Right ventricle myocardium inferior (tissue), 1 donor: ENCODE measurements around the gene SLC7A6. TPM values are rescaled to one million over a fixed set of nuclear protein-coding genes. Genes with fewer than 3 reads are reported as not detected.

Source experiments
- ATAC-seq: fragments of 200-7000 bp; cut with Tn5 transposase; one replicate; pipeline ENCODE4 v1.9.1; 2020; ENCODE audit warnings: mild to moderate bottlenecking, moderate library complexity
- DNase-seq: peaks from one replicate; pipeline ENCODE4 v3.0.0; 2021; ENCODE audit errors: missing footprints
- intact Hi-C: fragments of 100-400 bp; cut with DNase I; formaldehyde crosslinking; loops from one replicate; pipeline ENCODE4 v1.11.0; 2022
- total RNA-seq: library from RNA; stranded (reverse); fragmentation: NEBNext Ultra II Directional; extraction: Animal tissue kit (Norgen Biotek cat#: 25700); gene quantifications from one replicate; pipeline ENCODE4 v1.2.1, GENCODE V29; 2021
- donor health status: DM: no; HTN: yes; CAD: no; lungs with severe emphysema.

The SLC7A6 gene
- total RNA-seq, 1 donor from 2014 or later: 33.7 TPM

DNA sequence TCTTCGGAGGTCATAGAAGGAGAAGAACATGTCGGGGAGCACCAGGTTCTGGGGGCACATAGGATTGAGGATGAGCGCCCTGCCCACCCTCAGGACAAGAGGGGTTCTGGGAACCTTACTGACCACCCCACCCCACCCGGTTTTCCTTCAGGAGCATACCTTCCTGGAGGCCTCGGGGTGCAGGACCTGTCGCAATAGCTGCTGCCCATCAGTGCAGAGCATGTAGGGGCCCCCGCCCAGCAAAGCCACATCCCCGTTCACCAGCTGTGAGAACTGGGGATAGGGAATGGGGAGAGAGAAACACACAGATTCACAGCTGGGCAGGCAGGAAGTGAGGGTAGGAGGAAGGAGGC is 30.5 kb upstream of the SLC7A6 start:
- intact Hi-C loops: no loop called here
- DNase-seq (no peak), ATAC-seq (no peak)

DNA sequence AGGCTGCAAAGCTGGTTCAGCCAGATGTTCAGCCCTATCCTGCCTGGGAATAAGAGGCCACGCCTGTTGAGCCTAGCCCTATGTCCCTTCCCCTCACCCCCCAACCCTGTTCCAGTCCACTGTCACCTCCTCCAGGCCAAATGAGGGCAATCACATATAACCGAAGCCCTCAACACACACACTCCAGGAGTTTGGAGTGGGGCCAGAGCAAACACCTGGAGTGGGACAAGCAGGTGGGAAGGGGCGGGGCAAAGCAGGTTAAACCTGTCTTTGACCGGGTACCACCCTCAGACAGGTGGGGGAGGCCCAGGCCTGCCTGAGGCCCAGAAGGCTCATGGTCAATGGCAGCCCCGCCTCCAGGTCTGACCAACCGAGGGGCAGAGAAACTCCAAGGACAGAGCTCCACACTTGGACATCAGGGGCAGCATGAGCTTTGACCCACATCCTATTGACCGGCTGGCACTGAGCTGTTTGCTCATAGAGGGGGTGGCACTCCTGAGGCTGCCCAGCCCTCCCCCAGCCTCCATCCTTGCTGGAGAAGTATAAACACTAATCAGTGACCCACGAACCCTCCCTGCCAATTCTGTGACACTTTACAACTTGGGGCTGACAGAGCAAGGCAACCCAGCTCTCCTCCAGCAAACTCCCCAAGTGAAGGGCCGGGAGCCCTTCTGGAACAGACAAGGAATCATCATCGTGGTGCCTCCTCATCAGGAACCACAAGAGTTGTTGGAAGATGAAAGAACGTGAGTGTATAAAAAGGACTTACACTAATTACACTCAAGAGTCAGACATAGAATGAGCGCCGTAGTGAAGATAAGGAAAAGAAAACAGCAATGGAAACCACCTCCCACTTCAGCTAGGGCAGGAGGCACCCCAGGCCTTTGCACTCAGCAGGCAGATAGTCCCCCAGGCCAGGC is 29.9 kb upstream of the SLC7A6 start:
- DNase-seq (no peak), ATAC-seq (no peak)
- intact Hi-C loops: no loop called here

DNA sequence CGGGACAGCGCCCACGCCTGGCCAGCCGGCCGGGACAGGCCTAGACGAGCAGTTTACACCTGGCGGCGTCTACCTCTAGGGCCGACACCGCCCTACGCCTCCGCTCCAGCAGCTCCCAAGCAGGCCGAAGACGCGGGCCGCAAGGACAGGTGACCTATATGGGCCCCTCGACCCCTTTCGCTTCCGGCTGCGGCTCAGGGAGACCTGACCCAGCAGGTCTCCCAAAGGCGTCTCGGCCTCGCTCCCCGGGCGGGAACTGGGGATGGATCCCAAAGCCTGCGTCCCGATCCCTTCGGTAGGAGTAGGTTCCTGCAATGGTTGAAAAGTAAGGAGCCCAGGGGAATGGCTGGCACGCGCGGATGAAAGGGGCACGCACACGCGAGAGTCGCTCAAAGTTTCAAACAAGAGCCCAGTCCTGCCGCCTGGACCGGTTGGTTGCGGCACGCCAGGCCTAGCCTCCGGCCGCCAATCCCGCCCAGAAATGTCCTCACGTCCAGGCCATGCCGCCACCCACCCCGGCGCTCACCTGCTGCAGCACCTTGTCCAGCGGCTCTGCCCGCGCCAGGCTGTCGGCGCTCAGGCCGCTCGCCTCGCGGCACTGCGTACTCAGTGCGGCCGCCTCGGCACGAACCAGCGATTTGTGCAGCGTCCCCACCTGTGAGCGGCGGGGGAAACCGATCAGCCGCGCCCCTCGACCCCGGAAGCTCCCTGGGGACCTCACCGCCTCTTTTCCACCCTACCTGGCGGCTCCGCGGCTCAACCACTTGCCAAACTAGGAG is 29.0 kb upstream of the SLC7A6 start:
- ATAC-seq (no peak), DNase-seq (peak; percentile 66)
- intact Hi-C loops: no loop called here

DNA sequence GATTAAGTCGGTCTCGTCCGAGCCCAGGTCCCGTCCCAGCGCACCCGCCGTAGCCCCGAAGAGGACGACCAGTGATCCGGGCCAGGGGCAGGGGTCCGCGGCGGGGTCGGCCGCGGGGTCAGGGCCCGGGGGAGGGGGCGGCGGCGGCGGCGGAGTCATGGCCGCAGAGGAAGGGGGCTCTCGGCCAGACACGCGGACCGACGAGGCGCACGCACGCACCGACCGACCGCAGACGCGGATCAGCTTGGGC is 28.5 kb upstream of the SLC7A6 start, which contains the start of gene ESRP2:
Gene ESRP2, minus strand, starts transcription at position 241 of the 250 bp plus-strand sequence. Its CDS starts 82 bp downstream, at position 159.
- intact Hi-C loops: no loop called here
- DNase-seq (no peak), ATAC-seq (no peak)

DNA sequence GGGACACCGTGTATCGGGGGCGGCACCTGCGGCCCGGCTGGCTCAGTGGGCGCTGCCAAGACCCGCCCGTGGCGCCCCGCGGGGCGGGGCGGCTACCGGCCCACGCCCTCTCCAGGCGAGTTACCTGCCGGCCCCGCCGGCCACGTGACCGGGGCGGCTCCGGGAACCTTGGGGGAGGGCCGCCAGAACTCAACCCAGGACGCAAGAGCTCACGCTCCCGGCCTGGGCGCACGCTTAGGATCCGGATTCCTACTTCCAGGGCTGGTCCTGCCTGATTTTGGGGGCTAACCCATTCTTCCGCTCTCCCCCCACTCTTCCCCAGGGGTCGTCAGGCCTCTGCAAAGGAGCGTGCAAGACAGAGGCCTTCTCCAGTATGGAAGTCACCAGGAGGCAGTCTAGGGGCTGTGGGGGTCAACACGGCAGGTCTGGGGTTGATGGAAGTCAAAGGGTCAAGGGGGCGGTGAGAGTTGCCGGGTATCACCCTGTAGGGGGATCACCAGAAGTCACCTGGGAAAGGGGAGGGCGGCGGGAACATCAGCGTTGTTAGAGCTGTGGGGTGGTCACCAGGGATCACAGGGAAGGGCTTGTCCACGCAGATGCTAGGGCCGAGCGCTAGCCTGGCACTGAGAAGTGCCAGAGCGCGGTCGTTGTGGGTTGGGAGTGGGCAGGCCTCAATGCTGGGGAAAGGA is 28.0 kb upstream of the SLC7A6 start:
- no peak for DNase-seq
- no peak for ATAC-seq
- intact Hi-C loops: no loop called here

DNA sequence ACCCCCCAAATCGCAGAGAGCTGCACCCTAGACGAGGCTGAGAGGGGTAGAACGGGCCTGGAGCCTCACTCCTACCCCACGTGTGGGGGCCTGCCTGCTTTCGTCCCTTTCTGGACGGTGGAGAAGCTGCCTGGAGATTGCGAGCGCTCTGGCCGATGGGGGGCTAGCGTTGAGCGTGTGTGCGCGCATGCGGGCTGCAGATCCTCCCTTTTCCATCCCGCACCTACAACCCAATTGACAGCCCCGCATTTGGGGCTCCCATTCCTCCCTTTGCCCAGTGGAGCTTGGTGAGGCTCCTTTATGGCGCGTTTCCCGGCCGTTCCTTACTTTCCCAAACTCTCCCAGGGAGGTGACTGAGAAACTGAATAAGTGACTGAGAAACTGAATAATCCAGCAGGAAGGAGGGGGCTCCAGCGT is 27.5 kb upstream of the SLC7A6 start:
- DNase-seq (no peak), ATAC-seq (no peak)
- intact Hi-C loops: no loop called here

DNA sequence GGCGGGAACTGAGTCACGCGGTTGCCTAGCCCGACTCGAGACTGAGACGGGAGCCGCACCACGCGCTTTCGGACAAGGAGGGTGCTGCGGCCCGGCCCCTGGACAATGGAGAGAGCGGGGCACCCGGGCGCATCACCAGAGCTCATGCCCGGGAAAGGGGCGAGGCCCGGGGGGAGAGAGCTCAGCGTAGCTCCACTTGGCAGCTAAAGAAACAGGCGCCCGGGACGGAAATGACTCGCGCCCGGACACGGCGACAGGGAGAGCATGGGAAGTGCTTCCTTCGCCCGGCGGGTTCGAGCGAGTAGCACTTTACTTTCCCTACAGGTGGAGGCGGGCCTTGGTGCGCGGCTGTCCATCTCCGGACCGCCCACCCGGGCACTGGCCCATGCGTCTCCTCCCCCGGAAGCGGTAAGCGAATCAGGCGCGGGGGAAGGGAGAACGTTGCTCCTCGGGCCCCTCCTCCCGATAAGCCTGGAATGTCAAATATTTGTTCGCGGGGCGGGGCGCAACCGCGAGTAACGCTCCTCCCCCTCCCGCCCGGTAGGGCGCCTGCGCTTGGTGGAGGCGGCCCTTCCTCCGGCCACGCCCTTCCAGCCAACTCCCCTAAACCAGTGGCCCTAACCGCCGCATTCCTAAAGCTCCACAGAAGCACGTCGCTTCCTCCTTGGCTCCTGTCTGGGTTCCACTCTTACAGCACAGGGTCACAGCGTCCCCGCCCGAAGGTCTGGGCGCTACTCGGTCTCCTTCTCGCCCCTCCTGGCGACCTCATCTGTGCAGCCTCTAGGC is 26.9 kb upstream of the SLC7A6 start:
- ATAC-seq (peak; percentile 95), DNase-seq (peak; percentile 98)
- intact Hi-C loops: loop anchor here (2.0 kb wide), 1 partner anchor 21 kb away; no protein-coding TSS in a partner anchor

DNA sequence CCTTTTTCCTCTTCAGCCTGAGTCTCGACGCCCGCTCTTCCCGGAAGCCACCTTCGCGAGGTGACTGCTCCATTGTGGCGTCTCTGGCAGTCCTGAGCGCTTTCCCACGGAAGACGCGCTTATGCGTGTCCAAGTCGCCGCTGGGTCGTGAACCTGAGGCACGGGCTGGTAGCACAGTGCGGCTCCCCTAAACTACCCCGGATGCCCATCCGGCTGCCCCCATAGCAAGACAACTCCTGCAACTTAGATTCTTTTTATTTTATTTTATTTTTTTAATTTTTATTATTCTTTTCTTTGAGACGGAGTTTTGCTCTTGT is 26.3 kb upstream of the SLC7A6 start:
- ATAC-seq (no peak), DNase-seq (peak; percentile 78)
- intact Hi-C loops: loop anchor here (2.0 kb wide), 1 partner anchor 21 kb away; no protein-coding TSS in a partner anchor

DNA sequence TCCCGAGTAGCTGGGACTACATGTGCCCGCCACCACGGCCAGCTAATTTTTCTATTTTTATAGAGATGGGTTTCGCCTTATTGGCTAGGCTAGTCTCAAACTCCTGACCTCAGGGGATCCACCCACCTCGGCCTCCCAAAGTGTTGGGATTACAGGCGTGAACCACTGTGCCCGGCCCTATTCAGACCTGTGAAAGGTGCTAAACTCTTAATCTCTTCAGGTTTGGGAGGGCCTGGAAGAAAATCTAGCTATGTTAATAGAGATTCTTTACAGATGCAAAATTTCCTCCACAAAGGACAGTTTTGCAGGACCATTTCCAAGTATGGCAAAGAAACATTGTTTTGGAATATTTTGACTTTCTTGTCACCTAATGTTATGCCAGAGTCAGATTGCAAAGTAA is 22.2 kb upstream of the SLC7A6 start:
- intact Hi-C loops: no loop called here
- no peak for DNase-seq

DNA sequence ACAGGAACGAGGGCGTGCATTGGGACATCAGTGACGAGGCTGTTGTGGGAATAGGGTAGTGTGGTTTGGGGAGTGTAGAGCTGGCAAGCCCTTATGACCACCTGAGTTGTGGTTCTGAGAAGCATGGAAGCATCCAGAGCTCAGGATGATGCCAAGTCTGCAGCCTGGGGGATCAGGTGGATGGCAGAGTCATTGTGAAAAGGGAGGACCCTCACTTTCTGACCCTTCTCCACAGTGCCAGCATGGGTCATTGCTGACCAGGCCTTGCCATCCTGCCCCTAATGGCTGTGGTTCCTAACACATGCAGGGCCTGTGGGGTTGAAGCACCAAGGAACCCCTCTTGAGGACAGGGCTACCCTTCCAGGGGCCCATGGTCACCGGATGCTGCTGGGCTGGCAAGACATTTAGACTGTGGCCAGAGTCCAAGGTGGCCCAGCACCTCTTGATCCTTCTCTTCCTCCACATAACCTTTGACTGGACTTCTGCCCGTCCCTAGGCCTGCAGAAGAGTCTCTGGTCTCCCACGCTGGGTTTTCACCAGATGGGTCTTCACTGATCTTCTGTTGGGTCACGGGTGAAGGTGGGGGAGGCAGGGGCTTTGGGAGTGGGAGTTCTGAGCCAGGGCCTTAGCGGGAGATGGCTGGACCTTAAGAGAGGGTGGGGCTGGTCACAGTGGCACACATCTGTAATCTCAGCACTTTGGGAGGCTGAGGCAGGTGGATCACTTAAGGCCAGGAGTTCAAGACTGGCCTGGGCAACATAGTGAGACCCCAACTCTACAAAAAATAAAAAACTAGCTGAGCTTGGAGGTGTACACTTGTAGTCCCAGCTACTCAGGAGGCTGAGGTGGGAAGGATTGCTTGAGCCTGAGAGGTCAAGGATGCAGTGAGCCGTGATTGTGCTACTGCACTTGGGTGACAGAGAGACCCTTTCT is 21.1 kb upstream of the SLC7A6 start:
- ATAC-seq: no peak
- intact Hi-C loops: no loop called here
- no peak for DNase-seq

More for the DNA sequence above, 22.2 kb upstream of the SLC7A6 start:
- no peak for ATAC-seq

DNA sequence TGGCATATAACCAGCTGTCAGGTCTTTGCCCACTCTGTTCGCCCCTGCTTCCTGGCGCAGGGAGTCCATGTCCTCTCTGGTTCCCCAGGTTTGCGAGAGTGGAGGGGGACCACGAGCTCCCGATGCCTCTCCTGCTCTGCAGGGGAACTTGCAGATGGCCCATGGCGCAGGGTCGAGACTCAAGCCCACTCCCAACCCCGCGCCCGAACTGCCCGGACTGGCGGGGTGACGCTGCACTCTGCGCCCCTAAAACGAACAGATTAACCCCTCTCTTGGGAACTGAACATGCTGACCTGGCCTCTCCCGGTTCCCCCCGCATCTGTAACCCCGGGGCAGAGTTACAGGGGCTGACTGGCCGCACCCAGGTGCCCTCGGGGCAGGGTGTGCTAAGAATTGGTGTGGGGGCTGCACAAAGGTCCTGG is 19.8 kb upstream of the SLC7A6 start:
- DNase-seq (no peak), ATAC-seq (no peak)
- intact Hi-C loops: no loop called here

DNA sequence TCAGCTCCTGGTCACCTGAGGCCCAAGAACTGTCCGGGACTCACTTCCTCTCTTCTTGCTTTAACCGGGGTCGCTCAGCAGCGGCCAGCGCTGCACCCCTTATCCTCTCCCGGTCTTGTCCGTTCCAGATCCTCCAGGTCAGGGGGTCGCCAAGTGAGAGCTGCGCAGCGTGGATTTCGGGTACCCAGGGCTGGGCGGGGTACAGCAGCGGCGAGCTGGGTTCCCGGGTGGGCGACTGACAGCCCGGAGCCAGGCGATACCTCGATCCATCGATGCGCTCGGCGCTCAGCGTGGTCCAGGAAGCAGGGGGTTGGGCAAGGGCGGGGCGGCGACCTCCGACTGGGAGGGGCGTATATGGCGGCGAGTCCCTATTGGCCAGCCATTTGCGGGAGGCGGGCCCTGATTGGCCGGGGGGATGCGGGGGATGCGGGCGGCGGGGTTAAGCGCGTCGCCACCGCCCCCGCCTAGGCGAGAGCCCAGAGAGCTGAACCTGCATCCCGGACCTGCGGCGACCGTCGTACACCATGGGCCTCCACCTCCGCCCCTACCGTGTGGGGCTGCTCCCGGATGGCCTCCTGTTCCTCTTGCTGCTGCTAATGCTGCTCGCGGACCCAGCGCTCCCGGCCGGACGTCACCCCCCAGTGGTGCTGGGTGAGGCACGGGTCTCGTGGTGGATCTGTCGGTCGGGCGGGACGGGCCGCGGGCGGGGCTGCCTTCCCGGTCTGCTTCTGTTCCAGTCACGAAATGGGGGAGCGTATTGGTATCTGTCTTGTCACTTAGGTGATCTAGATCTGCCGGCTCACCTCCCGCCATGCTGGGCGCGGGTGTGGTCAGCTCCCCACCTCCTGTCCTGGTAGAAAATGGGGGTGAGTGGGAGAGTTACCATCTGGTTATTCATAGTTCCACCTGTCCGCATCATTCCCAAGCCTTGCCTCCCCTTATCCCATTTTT is 19.1 kb upstream of the SLC7A6 start, which contains the start of gene PLA2G15:
Gene PLA2G15, plus strand, starts transcription at position 471 of the 951 bp plus-strand sequence. Its CDS starts 54 bp downstream, at position 525.
- intact Hi-C loops: loop anchor here (5.0 kb wide), 1 partner anchor 67 kb away; the partner anchor contains the start of genes PRMT7 and SLC7A6OS
- peak; percentile 98 for DNase-seq
- ATAC-seq: peak; percentile 96

DNA sequence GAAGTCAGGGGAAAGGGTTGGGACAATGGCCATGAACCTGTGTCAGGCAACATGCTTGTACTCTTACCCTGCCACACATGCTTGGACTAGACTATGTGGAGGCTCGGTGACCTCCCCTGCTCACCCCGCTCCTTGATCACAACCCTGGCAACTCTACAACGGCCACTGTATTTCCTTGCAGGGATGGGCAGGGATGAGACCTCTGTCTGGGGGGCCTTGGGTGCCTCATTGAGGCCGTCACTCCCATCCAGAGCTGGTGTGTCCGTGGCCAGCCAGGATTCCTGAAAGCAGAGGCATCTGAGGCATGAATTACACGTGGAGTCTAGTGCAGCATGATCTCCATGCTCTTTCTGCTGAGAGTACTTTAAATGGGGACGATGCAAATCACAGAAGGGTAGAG is 18.2 kb upstream of the SLC7A6 start:
- intact Hi-C loops: loop anchor here (5.0 kb wide), 1 partner anchor 66 kb away; the partner anchor contains the start of genes PRMT7 and SLC7A6OS
- DNase-seq (no peak), ATAC-seq (no peak)

DNA sequence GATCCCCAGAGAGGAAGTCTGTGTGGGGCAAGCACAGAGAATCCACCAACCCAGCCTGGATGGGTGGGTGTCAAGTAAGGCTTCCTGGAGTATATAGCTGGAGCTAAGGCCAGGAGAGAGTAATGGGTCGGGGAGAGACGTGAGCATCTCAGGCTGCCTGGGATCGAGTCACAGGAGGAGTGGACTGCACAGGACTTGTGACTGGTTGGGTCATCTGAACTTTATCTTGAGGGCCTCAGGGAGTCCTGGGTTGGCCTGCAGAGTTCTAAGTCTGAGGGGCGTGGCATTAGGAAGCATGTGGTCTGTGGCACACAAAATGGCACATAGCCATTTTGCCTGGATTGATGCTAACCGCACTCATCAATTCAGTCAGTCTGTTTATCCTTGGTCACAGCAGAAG is 17.7 kb upstream of the SLC7A6 start:
- DNase-seq: no peak
- intact Hi-C loops: loop anchor here (5.0 kb wide), 1 partner anchor 66 kb away; the partner anchor contains the start of genes PRMT7 and SLC7A6OS

DNA sequence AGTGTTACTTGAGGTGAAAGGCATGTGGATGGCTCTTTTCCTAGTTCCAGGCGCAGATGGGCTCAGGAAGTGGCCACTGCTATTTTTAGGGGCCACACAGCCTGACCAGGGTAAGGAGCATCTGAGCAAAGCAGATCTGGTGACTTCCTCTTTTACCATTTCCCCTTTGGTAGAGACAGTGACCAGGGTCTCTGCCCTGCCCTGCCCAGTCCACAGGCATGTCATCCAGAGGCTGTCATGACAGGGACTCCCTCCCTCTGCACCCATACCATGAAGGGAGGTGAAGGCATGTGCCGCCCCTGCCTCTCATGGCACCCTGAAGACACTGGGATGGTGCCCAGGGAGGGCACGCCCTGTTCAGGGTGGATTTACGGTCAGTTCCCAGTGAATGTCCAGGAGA is 16.9 kb upstream of the SLC7A6 start:
- peak; percentile 26 for ATAC-seq
- intact Hi-C loops: loop anchor here (5.0 kb wide), 1 partner anchor 65 kb away; the partner anchor contains the start of genes PRMT7 and SLC7A6OS

More for the DNA sequence above, 17.7 kb upstream of the SLC7A6 start:
- ATAC-seq: no peak

DNA sequence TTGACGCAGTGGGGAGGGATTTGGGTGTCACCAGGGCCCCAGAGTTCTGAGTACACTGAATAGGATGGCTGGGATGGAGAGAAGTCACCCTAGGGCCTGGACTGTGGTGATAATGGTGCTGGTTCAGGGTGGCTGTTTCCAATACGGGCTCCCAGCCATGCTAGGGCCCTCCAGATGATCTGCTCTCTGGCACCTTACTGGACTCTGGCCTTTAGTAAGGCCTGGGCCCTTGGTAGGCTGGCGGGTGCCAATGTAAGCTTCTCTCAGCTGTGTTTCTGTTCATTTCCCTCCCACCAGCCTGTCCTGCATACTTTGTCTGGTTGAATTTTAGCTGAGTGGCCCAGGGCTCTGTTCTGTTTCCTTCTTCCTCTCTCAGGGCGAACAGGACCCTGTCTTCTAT is 16.4 kb upstream of the SLC7A6 start:
- intact Hi-C loops: loop anchor here (5.0 kb wide), 1 partner anchor 64 kb away; the partner anchor contains the start of genes PRMT7 and SLC7A6OS
- ATAC-seq: no peak
- DNase-seq: no peak

More for the DNA sequence above, 16.9 kb upstream of the SLC7A6 start:
- DNase-seq: no peak
